IMR-90 (cell line): ENCODE results near the gene KLK13. TPM values are rescaled to one million over a fixed set of nuclear protein-coding genes. Genes with fewer than 3 reads are reported as not detected.

ENCODE experiments used
- ATAC-seq: fragments of 200-7000 bp; cut with Tn5 transposase; 2 replicates; pipeline ENCODE4 v1.9.1; 2020; ENCODE audit warnings: low read depth, mild to moderate bottlenecking, moderate library complexity
- BruUV-seq: library from RNA; stranded (reverse); fragments of 400-500 nt; replicated peaks from 2 replicates; lab custom pipeline; 2021; lab: Mats Ljungman, UMichigan
- CTCF ChIA-PET: fragments of 300-600 bp; formaldehyde crosslinking; extraction: SDS; loops from one replicate; lab custom pipeline; 2021; ENCODE audit warnings: antibody characterized with exemption; lab: Yijun Ruan, JAX
- POLR2A ChIA-PET: fragments of 300-600 bp; sonication (Branson Sonifier 250); formaldehyde crosslinking; loops from one replicate; lab custom pipeline; 2022; ENCODE audit warnings: antibody characterized with exemption; ENCODE audit not compliant: unreplicated experiment; lab: Charles Lee
- DNase-seq: peaks from one replicate; pipeline ENCODE4 v3.0.0; 2013
- H2AFZ ChIP-seq: replicated peaks from 2 replicates; pipeline ENCODE3; 2013; ENCODE audit warnings: low read length, mild to moderate bottlenecking; ENCODE audit not compliant: poor library complexity
- H2AK5ac ChIP-seq: 2 replicates; pipeline ENCODE4 v1.6.1; 2013; ENCODE audit warnings: low read depth, low read length, inconsistent platforms
- H2AK9ac ChIP-seq: replicated peaks from 2 replicates; pipeline ENCODE3; 2013; ENCODE audit warnings: mild to moderate bottlenecking, low read depth, low read length, moderate library complexity; ENCODE audit not compliant: poor library complexity
- H2BK120ac ChIP-seq: 2 replicates; pipeline ENCODE4 v1.6.1; 2013; ENCODE audit warnings: low read depth, low read length, inconsistent platforms
- H2BK15ac ChIP-seq: 3 replicates; pipeline ENCODE4 v1.6.1; 2013; ENCODE audit warnings: low read depth, low read length, inconsistent platforms
- H2BK20ac ChIP-seq: 2 replicates; pipeline ENCODE4 v1.6.1; 2013; ENCODE audit warnings: low read depth, mild to moderate bottlenecking, inconsistent platforms, low read length, moderate library complexity
- H2BK5ac ChIP-seq: 2 replicates; pipeline ENCODE4 v1.6.1; 2013; ENCODE audit warnings: mild to moderate bottlenecking, low read depth, low read length, inconsistent platforms; ENCODE audit not compliant: poor library complexity, severe bottlenecking
- H3K14ac ChIP-seq: replicated peaks from 2 replicates; pipeline ENCODE4 v1.6.1; 2013; ENCODE audit warnings: low read depth, low read length, inconsistent platforms
- H3K18ac ChIP-seq: 2 replicates; pipeline ENCODE4 v1.6.1; 2013; ENCODE audit warnings: low read depth, low read length, control low read depth
- H3K23ac ChIP-seq: 2 replicates; pipeline ENCODE4 v1.6.1; 2013; ENCODE audit warnings: low read depth, low read length, inconsistent platforms
- H3K27ac ChIP-seq: 2 replicates; pipeline ENCODE4 v1.5.1; 2013; ENCODE audit warnings: mild to moderate bottlenecking, control low read depth, low read length; ENCODE audit not compliant: insufficient read depth
- H3K27me3 ChIP-seq: 2 replicates; pipeline ENCODE4 v1.6.1; 2013; ENCODE audit warnings: low read length; ENCODE audit not compliant: control insufficient read depth, insufficient read depth
- H3K36me3 ChIP-seq: 2 replicates; pipeline ENCODE4 v1.6.1; 2013; ENCODE audit warnings: low read length, mixed read lengths; ENCODE audit not compliant: control insufficient read depth, insufficient read depth
- H3K4ac ChIP-seq: 2 replicates; pipeline ENCODE4 v1.6.1; 2013; ENCODE audit warnings: low read depth, low read length, inconsistent platforms
- H3K4me1 ChIP-seq: 2 replicates; pipeline ENCODE4 v1.6.1; 2013; ENCODE audit warnings: low read length, mixed read lengths; ENCODE audit not compliant: control insufficient read depth, insufficient read depth
- H3K4me2 ChIP-seq: 2 replicates; pipeline ENCODE4 v1.6.1; 2013; ENCODE audit warnings: low read depth, mild to moderate bottlenecking, control low read depth, low read length, moderate library complexity
- H3K4me3 ChIP-seq: 2 replicates; pipeline ENCODE4 v1.5.1; 2013; ENCODE audit warnings: low read depth, mild to moderate bottlenecking, control low read depth, low read length, moderate library complexity; ENCODE audit not compliant: insufficient read depth
- H3K56ac ChIP-seq: 2 replicates; pipeline ENCODE4 v1.6.1; 2013; ENCODE audit warnings: low read length, inconsistent platforms; ENCODE audit not compliant: insufficient read depth; ENCODE audit errors: extremely low read depth
- H3K79me1 ChIP-seq, 2 experiments: 2 replicates each; pipeline ENCODE4 v1.6.1; 2013; ENCODE audit warnings: low read length in 2 of 2, inconsistent platforms in 1 of 2, low read depth in 1 of 2
- H3K9ac ChIP-seq: 2 replicates; pipeline ENCODE4 v1.6.1; 2013; ENCODE audit warnings: low read depth, low read length, control low read depth
- H3K9me1 ChIP-seq: 2 replicates; pipeline ENCODE4 v1.6.1; 2013; ENCODE audit warnings: low read length, inconsistent platforms; ENCODE audit not compliant: insufficient read depth
- H3K9me3 ChIP-seq: 2 replicates; pipeline ENCODE4 v1.6.1; 2013; ENCODE audit warnings: low read length; ENCODE audit not compliant: control insufficient read depth, insufficient read depth
- H4K20me1 ChIP-seq: 2 replicates; pipeline ENCODE4 v1.6.1; 2013; ENCODE audit warnings: low read length, inconsistent platforms; ENCODE audit not compliant: insufficient read depth
- H4K5ac ChIP-seq: 2 replicates; pipeline ENCODE4 v1.6.1; 2013; ENCODE audit warnings: mild to moderate bottlenecking, low read depth, low read length, control low read depth
- H4K8ac ChIP-seq, 2 experiments: 2 replicates each; pipeline ENCODE4 v1.6.1; 2013; ENCODE audit warnings: low read depth in 2 of 2, low read length in 2 of 2, control low read depth in 1 of 2, inconsistent platforms in 1 of 2
- H4K91ac ChIP-seq: 2 replicates; pipeline ENCODE4 v1.6.1; 2013; ENCODE audit warnings: low read depth, low read length, inconsistent platforms; ENCODE audit not compliant: insufficient read depth
- BHLHE40 ChIP-seq: fragments of 150-350 bp; IDR thresholded peaks from 2 replicates; pipeline ENCODE4 v1.6.1; 2016; ENCODE audit warnings: mild to moderate bottlenecking, low read depth, low read length
- CEBPB ChIP-seq: IDR thresholded peaks from 2 replicates; pipeline ENCODE4 v1.6.1; 2012; ENCODE audit warnings: low read depth, low read length, improper control_type of control experiment
- CHD1 ChIP-seq: IDR thresholded peaks from 2 replicates; pipeline ENCODE4 v1.6.1; 2012; ENCODE audit warnings: low read depth, low read length, improper control_type of control experiment
- FOS ChIP-seq: fragments of 150-350 bp; IDR thresholded peaks from 2 replicates; pipeline ENCODE4 v1.6.1; 2016; ENCODE audit warnings: low read depth, low read length
- MAFK ChIP-seq: IDR thresholded peaks from 2 replicates; pipeline ENCODE4 v1.6.1; 2012; ENCODE audit warnings: low read depth, low read length, improper control_type of control experiment
- MAZ ChIP-seq: IDR thresholded peaks from 2 replicates; pipeline ENCODE4 v1.6.1; 2012; ENCODE audit warnings: low read depth, mild to moderate bottlenecking, low read length, improper control_type of control experiment, moderate library complexity, borderline replicate concordance
- MXI1 ChIP-seq: IDR thresholded peaks from 2 replicates; pipeline ENCODE4 v1.6.1; 2012; ENCODE audit warnings: low read depth, mild to moderate bottlenecking, low read length, moderate library complexity, borderline replicate concordance
- NFE2L2 ChIP-seq: fragments of 150-350 bp; IDR thresholded peaks from 2 replicates; pipeline ENCODE4 v1.6.1; 2016; ENCODE audit warnings: low read depth, mild to moderate bottlenecking, low read length
- POLR2A ChIP-seq: IDR thresholded peaks from 2 replicates; pipeline ENCODE4 v1.6.1; 2012; ENCODE audit warnings: mild to moderate bottlenecking, low read depth, low read length
- RAD21 ChIP-seq: IDR thresholded peaks from 2 replicates; pipeline ENCODE4 v1.6.1; 2012; ENCODE audit warnings: low read length, improper control_type of control experiment
- RCOR1 ChIP-seq: IDR thresholded peaks from 2 replicates; pipeline ENCODE4 v1.6.1; 2012; ENCODE audit warnings: mild to moderate bottlenecking, low read length, improper control_type of control experiment; ENCODE audit not compliant: insufficient replicate concordance
- RFX5 ChIP-seq: IDR thresholded peaks from 2 replicates; pipeline ENCODE4 v1.8.0; 2012; ENCODE audit warnings: low read depth, mild to moderate bottlenecking, low read length, moderate library complexity
- SMC3 ChIP-seq: fragments of 150-350 bp; IDR thresholded peaks from 2 replicates; pipeline ENCODE4 v1.6.1; 2016; ENCODE audit warnings: low read depth, mild to moderate bottlenecking, antibody characterized with exemption, low read length, moderate library complexity
- USF2 ChIP-seq: fragments of 150-350 bp; IDR thresholded peaks from 2 replicates; pipeline ENCODE4 v1.6.1; 2017; ENCODE audit warnings: mild to moderate bottlenecking, antibody characterized with exemption, low read length, low read depth
- WGBS, 2 experiments: methylation state at CpG; one replicate each; pipeline versions ENCODE4 v1.1.5 to v1.1.7; 2013; ENCODE audit warnings: missing lambda C conversion rate in 2 of 2; ENCODE audit not compliant: insufficient read length in 1 of 2; ENCODE audit errors: extremely low coverage in 2 of 2; 5-methylcytosine and 5-hydroxymethylcytosine counted together
- dilution Hi-C: fragments of 300-500 bp; cut with HindIII; formaldehyde crosslinking; loops from one replicate; pipeline ENCODE4 v1.14.3; 2018; ENCODE audit warnings: low sequenced_read_pairs; ENCODE audit not compliant: unreplicated experiment
- in situ Hi-C: fragments of 300-500 bp; cut with MboI; formaldehyde crosslinking; loops from 3 replicates; pipeline ENCODE4 v1.14.3; 2019; ENCODE audit warnings: low sequenced_read_pairs, inconsistent platforms, mixed read lengths
- intact Hi-C: fragments of 100-400 bp; cut with micrococcal nuclease; formaldehyde crosslinking; loops from 2 replicates; pipeline ENCODE4 v1.10.0; 2022
- polyA plus RNA-seq, 3 experiments: library from polyadenylated mRNA; depleted of rRNA; stranded (reverse); fragments of >200 nt; gene quantifications; 2 replicates each; pipeline ENCODE4 v1.2.3, GENCODE V29; 2012; ENCODE audit warnings: low replicate concordance in 1 of 3
- total RNA-seq: library from RNA; depleted of rRNA; stranded (reverse); fragments of >200 nt; gene quantifications from 2 replicates; pipeline ENCODE4 v1.2.3, GENCODE V29; 2012
- TF ChIP-seq, protein P1 (sequence below): fragments of 150-350 bp; IDR thresholded peaks from 2 replicates; pipeline ENCODE4 v1.6.1; 2016; ENCODE audit warnings: low read depth, mild to moderate bottlenecking, low read length, moderate library complexity, borderline replicate concordance
- TF ChIP-seq, protein P2 (sequence below): conservative IDR thresholded peaks from 2 replicates; pipeline ENCODE4 v1.5.1; 2012; ENCODE audit warnings: mild to moderate bottlenecking, low read depth, low read length, improper control_type of control experiment

The KLK13 gene
- total and polyA plus RNA-seq, 2 of the 4 experiments (the other 2 are of a cell fraction): not detected

DNA sequence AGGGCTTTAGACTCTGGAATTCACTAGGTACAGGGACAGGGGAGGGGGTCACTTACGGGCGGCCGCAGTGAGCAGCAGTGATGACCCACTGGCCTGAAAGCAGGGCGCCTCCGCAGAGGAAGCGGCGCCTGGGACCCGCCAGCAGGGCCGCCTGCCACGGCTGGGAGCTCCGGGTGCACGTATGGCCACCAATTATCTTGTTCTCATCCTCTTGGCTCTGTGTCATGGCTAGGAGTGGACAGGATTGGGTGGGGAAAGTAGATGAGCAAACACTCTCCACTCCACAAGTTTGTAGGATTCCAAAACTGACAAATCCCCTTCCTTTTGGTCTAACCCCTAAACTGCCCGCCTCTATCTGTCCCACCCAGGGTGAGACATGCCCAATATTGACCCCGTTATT is 16.6 kb upstream of the KLK13 start:
- WGBS, 2 experiments: 20% methylated on average over 1 of the region's 14 CpGs; no CpG with 5 or more reads in 1 of the 2 experiments
- BruUV-seq: no TSS peak
- no peak for TF ChIP-seq MAZ
- TF ChIP-seq RCOR1: no peak
- TF ChIP-seq, protein P1, sequence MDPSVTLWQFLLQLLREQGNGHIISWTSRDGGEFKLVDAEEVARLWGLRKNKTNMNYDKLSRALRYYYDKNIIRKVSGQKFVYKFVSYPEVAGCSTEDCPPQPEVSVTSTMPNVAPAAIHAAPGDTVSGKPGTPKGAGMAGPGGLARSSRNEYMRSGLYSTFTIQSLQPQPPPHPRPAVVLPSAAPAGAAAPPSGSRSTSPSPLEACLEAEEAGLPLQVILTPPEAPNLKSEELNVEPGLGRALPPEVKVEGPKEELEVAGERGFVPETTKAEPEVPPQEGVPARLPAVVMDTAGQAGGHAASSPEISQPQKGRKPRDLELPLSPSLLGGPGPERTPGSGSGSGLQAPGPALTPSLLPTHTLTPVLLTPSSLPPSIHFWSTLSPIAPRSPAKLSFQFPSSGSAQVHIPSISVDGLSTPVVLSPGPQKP: no peak
- no peak for TF ChIP-seq SMC3
- no peak for TF ChIP-seq FOS
- no peak for TF ChIP-seq CHD1
- TF ChIP-seq RFX5: no peak
- TF ChIP-seq NFE2L2: no peak
- no peak for TF ChIP-seq USF2
- no peak for TF ChIP-seq MXI1
- no peak for TF ChIP-seq MAFK
- no peak for TF ChIP-seq CEBPB
- TF ChIP-seq BHLHE40: no peak
- TF ChIP-seq, protein P2, sequence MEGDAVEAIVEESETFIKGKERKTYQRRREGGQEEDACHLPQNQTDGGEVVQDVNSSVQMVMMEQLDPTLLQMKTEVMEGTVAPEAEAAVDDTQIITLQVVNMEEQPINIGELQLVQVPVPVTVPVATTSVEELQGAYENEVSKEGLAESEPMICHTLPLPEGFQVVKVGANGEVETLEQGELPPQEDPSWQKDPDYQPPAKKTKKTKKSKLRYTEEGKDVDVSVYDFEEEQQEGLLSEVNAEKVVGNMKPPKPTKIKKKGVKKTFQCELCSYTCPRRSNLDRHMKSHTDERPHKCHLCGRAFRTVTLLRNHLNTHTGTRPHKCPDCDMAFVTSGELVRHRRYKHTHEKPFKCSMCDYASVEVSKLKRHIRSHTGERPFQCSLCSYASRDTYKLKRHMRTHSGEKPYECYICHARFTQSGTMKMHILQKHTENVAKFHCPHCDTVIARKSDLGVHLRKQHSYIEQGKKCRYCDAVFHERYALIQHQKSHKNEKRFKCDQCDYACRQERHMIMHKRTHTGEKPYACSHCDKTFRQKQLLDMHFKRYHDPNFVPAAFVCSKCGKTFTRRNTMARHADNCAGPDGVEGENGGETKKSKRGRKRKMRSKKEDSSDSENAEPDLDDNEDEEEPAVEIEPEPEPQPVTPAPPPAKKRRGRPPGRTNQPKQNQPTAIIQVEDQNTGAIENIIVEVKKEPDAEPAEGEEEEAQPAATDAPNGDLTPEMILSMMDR: no peak
- no peak for TF ChIP-seq RAD21
- TF ChIP-seq POLR2A: no peak
- CTCF ChIA-PET: no interaction called here
- in situ Hi-C loops: no loop called here
- Histone ChIP-seq H3K36me3 (no peaks in the 10 kb centered on the region), H4K91ac (no peak overlapping the region), H4K5ac (no peak overlapping the region), H3K4me1 (no peaks in the 10 kb centered on the region), H3K4me3 (no peak overlapping the region), H3K4me2 (no peak overlapping the region), H2BK120ac (no peak overlapping the region), H4K20me1 (no peaks in the 10 kb centered on the region), H4K8ac (no peak overlapping the region), H3K79me1 (no peaks in the 10 kb centered on the region), H3K9me3 (no peaks in the 10 kb centered on the region; the same call in none of the 2 replicates), H3K4ac (no peak overlapping the region), H2BK20ac (no peak overlapping the region), H2BK15ac (no peak overlapping the region), H2AK5ac (no peak overlapping the region), H3K9ac (no peak overlapping the region), H3K27ac (no peak overlapping the region), H3K18ac (no peak overlapping the region), H3K14ac (no peak overlapping the region), H3K9me1 (no peaks in the 10 kb centered on the region), H2BK5ac (no peak overlapping the region), H2AK9ac (no peak overlapping the region), H3K27me3 (no peaks in the 10 kb centered on the region), H3K56ac (no peak overlapping the region), H3K23ac (no peak overlapping the region), H2AFZ (no peak overlapping the region)
- POLR2A ChIA-PET: no interaction called here
- DNase-seq (no peak), ATAC-seq (no peak)
- intact Hi-C loops: no loop called here
- dilution Hi-C loops: no loop called here
